Measurements from ENCODE around the gene SLC2A9. TPM values are rescaled to one million over a fixed set of nuclear protein-coding genes. Genes with fewer than 3 reads are reported as not detected.

Gene SLC2A9
- total and polyA plus RNA-seq, 2 of the 13 experiments (the other 11 are each of a cell fraction or from before 2014, with no cell fraction given), result 36.2 to 42.3 TPM

DNA sequence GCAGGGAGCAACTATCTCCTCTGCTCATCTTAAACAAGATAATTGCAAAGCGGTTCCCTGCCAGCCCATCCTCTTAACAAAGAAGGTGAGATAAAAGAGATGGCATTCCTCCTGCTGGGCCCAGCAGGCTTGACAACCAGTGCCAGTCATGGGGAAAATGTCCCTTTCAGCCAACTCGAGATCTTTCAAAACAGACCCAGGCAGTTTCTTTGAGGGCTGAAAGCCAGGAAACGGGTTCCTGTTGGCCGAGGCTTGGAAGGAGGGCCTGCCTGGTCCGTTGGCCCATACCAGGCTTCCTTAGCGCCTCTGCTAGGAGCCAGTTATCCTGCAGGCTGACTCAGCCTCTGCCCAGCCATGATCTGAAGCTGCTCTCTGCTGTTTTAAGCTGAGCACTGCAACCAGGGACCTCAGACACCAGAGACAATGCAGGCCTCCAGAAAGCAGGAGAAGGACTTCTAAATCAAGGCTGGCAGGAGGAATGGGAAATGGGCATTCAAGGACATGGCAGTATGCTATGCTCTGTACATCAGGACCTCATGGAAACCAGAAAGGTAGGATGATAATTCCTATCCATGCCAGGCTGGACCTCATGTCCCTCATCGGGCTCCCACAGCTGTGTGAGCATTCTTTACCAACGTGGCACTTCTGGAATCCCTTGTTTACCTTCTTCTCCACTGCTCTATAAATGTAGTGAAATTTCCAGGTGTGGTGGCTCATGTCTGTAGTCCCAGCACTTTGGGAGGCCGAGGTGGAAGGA is 42.4 kb upstream of the SLC2A9 start (continued):
- TF ChIP-seq, protein P1, sequence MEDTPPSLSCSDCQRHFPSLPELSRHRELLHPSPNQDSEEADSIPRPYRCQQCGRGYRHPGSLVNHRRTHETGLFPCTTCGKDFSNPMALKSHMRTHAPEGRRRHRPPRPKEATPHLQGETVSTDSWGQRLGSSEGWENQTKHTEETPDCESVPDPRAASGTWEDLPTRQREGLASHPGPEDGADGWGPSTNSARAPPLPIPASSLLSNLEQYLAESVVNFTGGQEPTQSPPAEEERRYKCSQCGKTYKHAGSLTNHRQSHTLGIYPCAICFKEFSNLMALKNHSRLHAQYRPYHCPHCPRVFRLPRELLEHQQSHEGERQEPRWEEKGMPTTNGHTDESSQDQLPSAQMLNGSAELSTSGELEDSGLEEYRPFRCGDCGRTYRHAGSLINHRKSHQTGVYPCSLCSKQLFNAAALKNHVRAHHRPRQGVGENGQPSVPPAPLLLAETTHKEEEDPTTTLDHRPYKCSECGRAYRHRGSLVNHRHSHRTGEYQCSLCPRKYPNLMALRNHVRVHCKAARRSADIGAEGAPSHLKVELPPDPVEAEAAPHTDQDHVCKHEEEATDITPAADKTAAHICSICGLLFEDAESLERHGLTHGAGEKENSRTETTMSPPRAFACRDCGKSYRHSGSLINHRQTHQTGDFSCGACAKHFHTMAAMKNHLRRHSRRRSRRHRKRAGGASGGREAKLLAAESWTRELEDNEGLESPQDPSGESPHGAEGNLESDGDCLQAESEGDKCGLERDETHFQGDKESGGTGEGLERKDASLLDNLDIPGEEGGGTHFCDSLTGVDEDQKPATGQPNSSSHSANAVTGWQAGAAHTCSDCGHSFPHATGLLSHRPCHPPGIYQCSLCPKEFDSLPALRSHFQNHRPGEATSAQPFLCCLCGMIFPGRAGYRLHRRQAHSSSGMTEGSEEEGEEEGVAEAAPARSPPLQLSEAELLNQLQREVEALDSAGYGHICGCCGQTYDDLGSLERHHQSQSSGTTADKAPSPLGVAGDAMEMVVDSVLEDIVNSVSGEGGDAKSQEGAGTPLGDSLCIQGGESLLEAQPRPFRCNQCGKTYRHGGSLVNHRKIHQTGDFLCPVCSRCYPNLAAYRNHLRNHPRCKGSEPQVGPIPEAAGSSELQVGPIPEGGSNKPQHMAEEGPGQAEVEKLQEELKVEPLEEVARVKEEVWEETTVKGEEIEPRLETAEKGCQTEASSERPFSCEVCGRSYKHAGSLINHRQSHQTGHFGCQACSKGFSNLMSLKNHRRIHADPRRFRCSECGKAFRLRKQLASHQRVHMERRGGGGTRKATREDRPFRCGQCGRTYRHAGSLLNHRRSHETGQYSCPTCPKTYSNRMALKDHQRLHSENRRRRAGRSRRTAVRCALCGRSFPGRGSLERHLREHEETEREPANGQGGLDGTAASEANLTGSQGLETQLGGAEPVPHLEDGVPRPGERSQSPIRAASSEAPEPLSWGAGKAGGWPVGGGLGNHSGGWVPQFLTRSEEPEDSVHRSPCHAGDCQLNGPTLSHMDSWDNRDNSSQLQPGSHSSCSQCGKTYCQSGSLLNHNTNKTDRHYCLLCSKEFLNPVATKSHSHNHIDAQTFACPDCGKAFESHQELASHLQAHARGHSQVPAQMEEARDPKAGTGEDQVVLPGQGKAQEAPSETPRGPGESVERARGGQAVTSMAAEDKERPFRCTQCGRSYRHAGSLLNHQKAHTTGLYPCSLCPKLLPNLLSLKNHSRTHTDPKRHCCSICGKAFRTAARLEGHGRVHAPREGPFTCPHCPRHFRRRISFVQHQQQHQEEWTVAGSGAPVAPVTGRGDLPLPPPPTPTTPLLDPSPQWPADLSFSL (CRISPR knock-in tag; IDR thresholded peaks at IDR 0.05), result no peak
- no peak for TF ChIP-seq ZNF496 (CRISPR knock-in tag; IDR thresholded peaks at IDR 0.05; ENCODE audit: insufficient replicate concordance)
- TF ChIP-seq, protein P2, sequence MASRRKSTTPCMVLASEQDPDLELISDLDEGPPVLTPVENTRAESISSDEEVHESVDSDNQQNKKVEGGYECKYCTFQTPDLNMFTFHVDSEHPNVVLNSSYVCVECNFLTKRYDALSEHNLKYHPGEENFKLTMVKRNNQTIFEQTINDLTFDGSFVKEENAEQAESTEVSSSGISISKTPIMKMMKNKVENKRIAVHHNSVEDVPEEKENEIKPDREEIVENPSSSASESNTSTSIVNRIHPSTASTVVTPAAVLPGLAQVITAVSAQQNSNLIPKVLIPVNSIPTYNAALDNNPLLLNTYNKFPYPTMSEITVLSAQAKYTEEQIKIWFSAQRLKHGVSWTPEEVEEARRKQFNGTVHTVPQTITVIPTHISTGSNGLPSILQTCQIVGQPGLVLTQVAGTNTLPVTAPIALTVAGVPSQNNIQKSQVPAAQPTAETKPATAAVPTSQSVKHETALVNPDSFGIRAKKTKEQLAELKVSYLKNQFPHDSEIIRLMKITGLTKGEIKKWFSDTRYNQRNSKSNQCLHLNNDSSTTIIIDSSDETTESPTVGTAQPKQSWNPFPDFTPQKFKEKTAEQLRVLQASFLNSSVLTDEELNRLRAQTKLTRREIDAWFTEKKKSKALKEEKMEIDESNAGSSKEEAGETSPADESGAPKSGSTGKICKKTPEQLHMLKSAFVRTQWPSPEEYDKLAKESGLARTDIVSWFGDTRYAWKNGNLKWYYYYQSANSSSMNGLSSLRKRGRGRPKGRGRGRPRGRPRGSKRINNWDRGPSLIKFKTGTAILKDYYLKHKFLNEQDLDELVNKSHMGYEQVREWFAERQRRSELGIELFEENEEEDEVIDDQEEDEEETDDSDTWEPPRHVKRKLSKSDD (CRISPR knock-in tag; IDR thresholded peaks at IDR 0.05; ENCODE audit: low read depth), result no peak
- TF ChIP-seq NR2F1 (CRISPR knock-in tag; IDR thresholded peaks at IDR 0.05), result no peak
- no peak for TF ChIP-seq GZF1 (CRISPR knock-in tag; IDR thresholded peaks at IDR 0.05)
- no peak for TF ChIP-seq KMT2A (CRISPR knock-in tag; IDR thresholded peaks at IDR 0.05)
- TF ChIP-seq SRY (CRISPR knock-in tag; IDR thresholded peaks at IDR 0.05), result no peak
- no peak for TF ChIP-seq ZBTB21 (CRISPR knock-in tag; IDR thresholded peaks at IDR 0.05)
- TF ChIP-seq, protein P3, sequence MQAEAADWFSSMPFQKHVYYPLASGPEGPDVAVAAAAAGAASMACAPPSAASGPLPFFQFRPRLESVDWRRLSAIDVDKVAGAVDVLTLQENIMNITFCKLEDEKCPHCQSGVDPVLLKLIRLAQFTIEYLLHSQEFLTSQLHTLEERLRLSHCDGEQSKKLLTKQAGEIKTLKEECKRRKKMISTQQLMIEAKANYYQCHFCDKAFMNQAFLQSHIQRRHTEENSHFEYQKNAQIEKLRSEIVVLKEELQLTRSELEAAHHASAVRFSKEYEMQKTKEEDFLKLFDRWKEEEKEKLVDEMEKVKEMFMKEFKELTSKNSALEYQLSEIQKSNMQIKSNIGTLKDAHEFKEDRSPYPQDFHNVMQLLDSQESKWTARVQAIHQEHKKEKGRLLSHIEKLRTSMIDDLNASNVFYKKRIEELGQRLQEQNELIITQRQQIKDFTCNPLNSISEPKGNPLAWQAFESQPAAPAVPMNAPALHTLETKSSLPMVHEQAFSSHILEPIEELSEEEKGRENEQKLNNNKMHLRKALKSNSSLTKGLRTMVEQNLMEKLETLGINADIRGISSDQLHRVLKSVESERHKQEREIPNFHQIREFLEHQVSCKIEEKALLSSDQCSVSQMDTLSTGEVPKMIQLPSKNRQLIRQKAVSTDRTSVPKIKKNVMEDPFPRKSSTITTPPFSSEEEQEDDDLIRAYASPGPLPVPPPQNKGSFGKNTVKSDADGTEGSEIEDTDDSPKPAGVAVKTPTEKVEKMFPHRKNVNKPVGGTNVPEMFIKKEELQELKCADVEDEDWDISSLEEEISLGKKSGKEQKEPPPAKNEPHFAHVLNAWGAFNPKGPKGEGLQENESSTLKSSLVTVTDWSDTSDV (CRISPR knock-in tag; IDR thresholded peaks at IDR 0.05), result no peak
- TF ChIP-seq SP2 (CRISPR knock-in tag; IDR thresholded peaks at IDR 0.05), result no peak
- no peak for TF ChIP-seq HOXD1 (CRISPR knock-in tag; IDR thresholded peaks at IDR 0.05)
- TF ChIP-seq ZNF747 (CRISPR knock-in tag; IDR thresholded peaks at IDR 0.05; ENCODE audit: borderline replicate concordance), result no peak
- 0 out of 2 replicates have a peak, but pooled peaks have one; percentile 50 for TF ChIP-seq BRCA1 (CRISPR knock-in tag; IDR thresholded peaks at IDR 0.05)
- no peak for TF ChIP-seq EEA1 (CRISPR knock-in tag; IDR thresholded peaks at IDR 0.05; ENCODE audit: borderline replicate concordance)

All from HepG2 (cell line).